H1 (cell line): Measurements from ENCODE around the gene GALNT1. TPM values are rescaled to one million over a fixed set of nuclear protein-coding genes. Genes with fewer than 3 reads are reported as not detected.

Experiments
- CTCF ChIA-PET: fragments of 300-600 bp; sonication (Branson Sonifier 250); formaldehyde crosslinking; loops from one replicate; lab custom pipeline; 2021; ENCODE audit not compliant: partially characterized antibody; lab: Charles Lee
- POLR2A ChIA-PET: fragments of 300-600 bp; sonication (Branson Sonifier 250); formaldehyde crosslinking; loops from one replicate; lab custom pipeline; 2021; ENCODE audit warnings: inconsistent platforms; ENCODE audit not compliant: partially characterized antibody; lab: Charles Lee
- DNase-seq, 2 experiments: peaks; one replicate each; pipeline versions ENCODE4 v3.0.0 to v3.0.0-alpha.2; 2010 to 2022; ENCODE audit warnings: low spot score in 2 of 2, low read depth in 1 of 2, mixed read lengths in 1 of 2
- FAIRE-seq: peaks from 2 replicates; lab custom pipeline; 2011; peaks lifted over from hg19 to GRCh38; lab: Jason Lieb, UNC
- H2AFZ ChIP-seq: 2 replicates; pipeline ENCODE4 v1.8.1; 2012; ENCODE audit warnings: low read length, inconsistent platforms
- H2AK5ac ChIP-seq: 2 replicates; pipeline ENCODE4 v1.6.1; 2013; ENCODE audit warnings: low read depth, low read length
- H2BK120ac ChIP-seq: replicated peaks from 2 replicates; pipeline ENCODE3; 2013; ENCODE audit warnings: low read depth, low read length, inconsistent platforms
- H2BK12ac ChIP-seq: 2 replicates; pipeline ENCODE4 v1.6.1; 2013; ENCODE audit warnings: low read depth, low read length
- H2BK15ac ChIP-seq: 2 replicates; pipeline ENCODE4 v1.6.1; 2013; ENCODE audit warnings: low read length
- H2BK20ac ChIP-seq: 2 replicates; pipeline ENCODE4 v1.6.1; 2013; ENCODE audit warnings: low read length
- H2BK5ac ChIP-seq: 2 replicates; pipeline ENCODE4 v1.6.1; 2013; ENCODE audit warnings: low read depth, low read length
- H3K14ac ChIP-seq: 2 replicates; pipeline ENCODE4 v1.6.1; 2013; ENCODE audit warnings: inconsistent platforms; ENCODE audit not compliant: insufficient read length
- H3K18ac ChIP-seq: 2 replicates; pipeline ENCODE4 v1.6.1; 2013; ENCODE audit warnings: low read length; ENCODE audit errors: extremely low read depth
- H3K23ac ChIP-seq: 2 replicates; pipeline ENCODE4 v1.6.1; 2013; ENCODE audit warnings: inconsistent platforms; ENCODE audit not compliant: insufficient read length
- H3K23me2 ChIP-seq: 2 replicates; pipeline ENCODE4 v1.6.1; 2013; ENCODE audit warnings: low read depth, low read length
- H3K27ac ChIP-seq: 2 replicates; pipeline ENCODE4 v1.6.1; 2011; ENCODE audit warnings: low read depth, low read length, inconsistent platforms
- H3K27me3 ChIP-seq, 4 experiments: replicated peaks in 1 of 4; 1 replicate in 1 of 4; 2 replicates in 3 of 4; pipeline versions ENCODE4 v1.6.1 to v1.8.1; 2011 to 2013; ENCODE audit warnings: low read length in 3 of 4, mild to moderate bottlenecking in 3 of 4, inconsistent platforms in 2 of 4, mixed read lengths in 2 of 4, moderate library complexity in 1 of 4; ENCODE audit not compliant: control insufficient read depth in 3 of 4, insufficient read depth in 3 of 4; ENCODE audit errors: extremely low read depth in 1 of 4
- H3K36me3 ChIP-seq, 4 experiments: 2 replicates each; pipeline versions ENCODE4 v1.6.1 to v1.8.1; 2011 to 2013; ENCODE audit warnings: mild to moderate bottlenecking in 4 of 4, low read length in 3 of 4, moderate library complexity in 2 of 4, control low read depth in 1 of 4, inconsistent platforms in 1 of 4; ENCODE audit not compliant: insufficient read depth in 4 of 4, control insufficient read depth in 2 of 4
- H3K4ac ChIP-seq: replicated peaks from 2 replicates; pipeline ENCODE3; 2013; ENCODE audit warnings: low read length, low read depth, mixed read lengths, inconsistent platforms; ENCODE audit not compliant: insufficient read length
- H3K4me1 ChIP-seq, 4 experiments: replicated peaks in 1 of 4; 1 replicate in 1 of 4; 2 replicates in 3 of 4; pipeline versions ENCODE4 v1.6.1 to v1.8.1; 2011 to 2013; ENCODE audit warnings: low read length in 3 of 4, inconsistent platforms in 2 of 4, mixed read lengths in 1 of 4; ENCODE audit not compliant: insufficient read depth in 4 of 4, control insufficient read depth in 3 of 4
- H3K4me2 ChIP-seq, 2 experiments: 2 replicates each; pipeline versions ENCODE4 v1.6.1 to v1.8.1; 2011 to 2013; ENCODE audit warnings: low read depth in 2 of 2, low read length in 2 of 2, control low read depth in 1 of 2, inconsistent platforms in 1 of 2, mild to moderate bottlenecking in 1 of 2; ENCODE audit not compliant: insufficient read depth in 1 of 2
- H3K4me3 ChIP-seq, 4 experiments: fragments of 200-600, 300-600 bp in 1 of 4; sonication (generic), shearing (Covaris generic), sonication (Bioruptor Twin) in 1 of 4; 2 replicates each; pipeline versions ENCODE4 v1.5.1 to v1.8.1; 2011 to 2016; ENCODE audit warnings: low read length in 4 of 4, low read depth in 3 of 4, control low read depth in 2 of 4, inconsistent platforms in 2 of 4, mild to moderate bottlenecking in 2 of 4, mixed read lengths in 1 of 4, moderate library complexity in 1 of 4; ENCODE audit not compliant: insufficient read depth in 2 of 4; ENCODE audit errors: extremely low read depth in 1 of 4
- H3K56ac ChIP-seq: replicated peaks from 2 replicates; pipeline ENCODE3; 2013; ENCODE audit warnings: low read depth, mild to moderate bottlenecking, mixed read lengths, low read length, inconsistent platforms; ENCODE audit not compliant: insufficient read length
- H3K79me1 ChIP-seq: 2 replicates; pipeline ENCODE4 v1.6.1; 2013; ENCODE audit warnings: low read depth, low read length, control low read depth
- H3K79me2 ChIP-seq, 2 experiments: 2 replicates each; pipeline versions ENCODE4 v1.6.1 to v1.8.1; 2012 to 2013; ENCODE audit warnings: low read length in 2 of 2, mild to moderate bottlenecking in 2 of 2, inconsistent platforms in 1 of 2; ENCODE audit not compliant: insufficient read depth in 2 of 2, control insufficient read depth in 1 of 2
- H3K9ac ChIP-seq, 4 experiments: replicated peaks in 1 of 4; 1 replicate in 1 of 4; 2 replicates in 3 of 4; pipeline versions ENCODE4 v1.6.1 to v1.8.1; 2011 to 2013; ENCODE audit warnings: low read depth in 3 of 4, low read length in 3 of 4, control low read depth in 2 of 4, mild to moderate bottlenecking in 2 of 4, moderate library complexity in 2 of 4, inconsistent platforms in 1 of 4; ENCODE audit errors: extremely low read depth in 1 of 4
- H3K9me3 ChIP-seq, 2 experiments: 2 replicates each; pipeline versions ENCODE4 v1.6.1 to v1.8.1; 2012 to 2013; ENCODE audit warnings: mild to moderate bottlenecking in 2 of 2, moderate library complexity in 2 of 2, control low read depth in 1 of 2, inconsistent platforms in 1 of 2, low read depth in 1 of 2, low read length in 1 of 2, mixed read lengths in 1 of 2; ENCODE audit not compliant: insufficient read depth in 2 of 2
- H4K20me1 ChIP-seq, 2 experiments: replicated peaks in 1 of 2; 2 replicates each; pipeline versions ENCODE3 to v1.8.1; 2011 to 2013; ENCODE audit warnings: inconsistent platforms in 2 of 2, low read length in 2 of 2, mild to moderate bottlenecking in 1 of 2; ENCODE audit not compliant: insufficient read depth in 2 of 2, control insufficient read depth in 1 of 2
- H4K5ac ChIP-seq: 2 replicates; pipeline ENCODE4 v1.6.1; 2013; ENCODE audit warnings: low read length, low read depth, mixed read lengths, inconsistent platforms; ENCODE audit not compliant: insufficient read length
- H4K8ac ChIP-seq: 2 replicates; pipeline ENCODE4 v1.8.0; 2013; ENCODE audit warnings: mild to moderate bottlenecking, moderate library complexity, low read length, inconsistent platforms; ENCODE audit not compliant: insufficient read depth; ENCODE audit errors: extremely low read depth
- H4K91ac ChIP-seq: replicated peaks from 2 replicates; pipeline ENCODE3; 2013; ENCODE audit warnings: low read length, mixed read lengths, inconsistent platforms; ENCODE audit not compliant: insufficient read length
- CHD1 ChIP-seq: IDR thresholded peaks from 2 replicates; pipeline ENCODE4 v1.6.1; 2012; ENCODE audit warnings: low read depth, low read length, improper control_type of control experiment
- CTBP2 ChIP-seq: IDR thresholded peaks from 2 replicates; pipeline ENCODE4 v1.7.0; 2011; ENCODE audit warnings: borderline replicate concordance, mild to moderate bottlenecking, moderate library complexity, mixed read lengths, low read length; ENCODE audit not compliant: insufficient read depth, insufficient read length
- GABPA ChIP-seq: IDR thresholded peaks from 2 replicates; pipeline ENCODE4 v1.6.1; 2011; ENCODE audit warnings: mild to moderate bottlenecking, low read length, moderate library complexity, borderline replicate concordance; ENCODE audit not compliant: insufficient read depth
- JUND ChIP-seq: IDR thresholded peaks from 2 replicates; pipeline ENCODE4 v1.6.1; 2011; ENCODE audit warnings: mild to moderate bottlenecking, improper control_type of control experiment, low read length
- KDM1A ChIP-seq: fragments of 200-600, 300-600 bp; sonication (generic); IDR thresholded peaks from 2 replicates; pipeline ENCODE4 v1.7.1; 2016; ENCODE audit warnings: mild to moderate bottlenecking, low read length, borderline replicate concordance
- PHF8 ChIP-seq: fragments of 200-600 bp; sonication (generic); conservative IDR thresholded peaks from 2 replicates; pipeline ENCODE4 v1.7.1; 2012; ENCODE audit warnings: low read depth, mild to moderate bottlenecking, inconsistent platforms, low read length, moderate library complexity
- POLR2A ChIP-seq, 2 experiments: IDR thresholded peaks; 1 replicate in 1 of 2; 2 replicates in 1 of 2; pipeline ENCODE4 v1.6.1; 2011; ENCODE audit warnings: low read depth in 2 of 2, low read length in 2 of 2, mild to moderate bottlenecking in 2 of 2; ENCODE audit errors: control extremely low read depth in 1 of 2
- POLR2AphosphoS5 ChIP-seq: IDR thresholded peaks from 2 replicates; pipeline ENCODE4 v1.6.1; 2011; ENCODE audit warnings: low read depth, low read length
- RNF2 ChIP-seq: fragments of 200-900, 300-1000 bp; sonication (generic); IDR thresholded peaks from 2 replicates; pipeline ENCODE4 v1.7.1; 2016; ENCODE audit warnings: borderline replicate concordance, low read depth, mild to moderate bottlenecking, antibody characterized with exemption, low read length; ENCODE audit not compliant: poor library complexity, severe bottlenecking; ENCODE audit errors: missing control alignments
- SP1 ChIP-seq: IDR thresholded peaks from 2 replicates; pipeline ENCODE4 v1.6.1; 2011; ENCODE audit warnings: low read depth, low read length
- SRF ChIP-seq: IDR thresholded peaks from 2 replicates; pipeline ENCODE4 v1.6.1; 2011; ENCODE audit warnings: mild to moderate bottlenecking, low read depth, low read length, moderate library complexity
- TBP ChIP-seq: IDR thresholded peaks from 2 replicates; pipeline ENCODE4 v1.6.1; 2011; ENCODE audit warnings: low read depth, low read length, improper control_type of control experiment
- USF2 ChIP-seq: IDR thresholded peaks from 2 replicates; pipeline ENCODE4 v1.6.1; 2011; ENCODE audit warnings: low read length, improper control_type of control experiment
- WGBS, 2 experiments: shearing (Covaris generic) in 1 of 2; methylation state at CpG; one replicate each; pipeline versions ENCODE4 v1.1.6 to v1.1.7; 2013 to 2015; ENCODE audit warnings: low lambda C conversion rate in 2 of 2, mixed read lengths in 2 of 2, inconsistent platforms in 1 of 2, low coverage in 1 of 2, missing lambda C conversion rate in 1 of 2; ENCODE audit not compliant: insufficient replicate concordance in 2 of 2, insufficient coverage in 1 of 2, insufficient read length in 1 of 2; ENCODE audit errors: extremely low coverage in 1 of 2, missing lambda C conversion rate in 1 of 2; 5-methylcytosine and 5-hydroxymethylcytosine counted together
- polyA plus RNA-seq, 7 experiments: library from polyadenylated mRNA; depleted of rRNA in 3 of 7; stranded (reverse) in 5 of 7; unstranded in 2 of 7; fragments of >200 nt in 5 of 7; fragments of 200-250 nt in 2 of 7; gene quantifications; 1 replicate in 5 of 7; 2 replicates in 1 of 7; 4 replicates in 1 of 7; pipeline versions ENCODE4 v1.2.1 to v1.2.3, GENCODE V29; 2011 to 2013; ENCODE audit warnings: missing spikeins in 2 of 7, mixed read lengths in 2 of 7
- total RNA-seq: library from RNA; stranded (reverse); fragmentation: NEBNext Ultra II Directional; extraction: Animal tissue kit (Norgen Biotek cat#: 25700); gene quantifications from 2 replicates; pipeline ENCODE4 v1.2.1, GENCODE V29; 2021

The GALNT1 gene
- total and polyA plus RNA-seq, 2 of the 8 experiments (the other 6 are each of a cell fraction or from before 2014, with no cell fraction given) = 22.4 to 101 TPM

GRCh38 chr18:35593859-35594258 is 12.3 kb downstream of the GALNT1 start:
- no peak overlapping the region for H2BK120ac ChIP-seq
- no peak overlapping the region for H3K4me3 ChIP-seq
- H4K20me1 ChIP-seq = peaks cover 0 to 3% of the 10 kb centered on the region in 2 experiments
- H2BK15ac ChIP-seq = no peak overlapping the region
- H2BK12ac ChIP-seq = no peak overlapping the region
- no peak overlapping the region for H3K23ac ChIP-seq
- H2BK20ac ChIP-seq = no peak overlapping the region
- H4K8ac ChIP-seq = no peak overlapping the region
- CTCF ChIA-PET = no interaction called here
- no peak overlapping the region for H3K14ac ChIP-seq
- no peak overlapping the region for H3K27ac ChIP-seq
- H3K36me3 ChIP-seq = no peaks in the 10 kb centered on the region
- H3K9me3 ChIP-seq = no peaks in the 10 kb centered on the region
- H3K27me3 ChIP-seq = no peaks in the 10 kb centered on the region
- DNase-seq = no peak
- H2BK5ac ChIP-seq = no peak overlapping the region
- no peak overlapping the region for H4K5ac ChIP-seq
- no peak overlapping the region for H2AFZ ChIP-seq
- FAIRE-seq = no peak
- H3K4ac ChIP-seq = no peak overlapping the region
- no peak overlapping the region for H3K56ac ChIP-seq
- peaks cover 8% of the 10 kb centered on the region for H3K79me1 ChIP-seq
- POLR2A ChIA-PET = interaction anchor here (1.0 to 1.4 kb wide), 3 partner anchors 8 to 21 kb away, joined by 3 read pairs; no protein-coding TSS in a partner anchor
- H3K79me2 ChIP-seq = peaks cover 10 to 93% of the 10 kb centered on the region in 2 experiments
- H4K91ac ChIP-seq = no peak overlapping the region
- H3K9ac ChIP-seq = no peak overlapping the region
- H3K18ac ChIP-seq = no peak overlapping the region
- no peak overlapping the region for H3K4me2 ChIP-seq
- peaks cover 0 to 11% (median 4%) of the 10 kb centered on the region in 4 experiments; a peak in 3 of 7 replicates for H3K4me1 ChIP-seq
- WGBS, 2 experiments = 93% methylated on average over 4 of the region's 4 CpGs; no CpG with 5 or more reads in 1 of the 2 experiments
- H3K23me2 ChIP-seq = no peaks in the 10 kb centered on the region; the same call in 1 of the 2 replicates
- no peak overlapping the region for H2AK5ac ChIP-seq
- TF ChIP-seq RNF2 (no peak), CHD1 (no peak), POLR2AphosphoS5 (no peak), JUND (no peak), SRF (no peak), GABPA (no peak), KDM1A (no peak), SP1 (no peak), CTBP2 (no peak), PHF8 (no peak), TBP (no peak), USF2 (no peak), POLR2A (IDR thresholded peaks at IDR 0.05; ENCODE audit: control extremely low read depth in 1 of 2, low read depth in 2 of 2, low read length in 2 of 2) (no peak)
